GM12878 (cell line): ENCODE data around the gene CDK3. TPM values are rescaled to one million over a fixed set of nuclear protein-coding genes. Genes with fewer than 3 reads are reported as not detected.

Experiments
- ATAC-seq: fragments of 200-7000 bp; cut with Tn5 transposase; 3 replicates; pipeline ENCODE4 v1.9.1; 2020; ENCODE audit warnings: mild to moderate bottlenecking, moderate library complexity
- BruUV-seq: library from RNA; stranded (reverse); fragments of 400-500 nt; replicated peaks from 2 replicates; lab custom pipeline; 2021; lab: Mats Ljungman, UMichigan
- CTCF ChIA-PET: fragments of 300-600 bp; sonication (Branson Sonifier 250); formaldehyde crosslinking; extraction: SDS; loops from one replicate; lab custom pipeline; 2021; ENCODE audit warnings: inconsistent platforms; lab: Yijun Ruan, JAX
- POLR2A ChIA-PET: fragments of 350-600 bp; formaldehyde crosslinking; extraction: SDS; loops from one replicate; lab custom pipeline; 2021; ENCODE audit warnings: inconsistent platforms; lab: Charles Lee
- RAD21 ChIA-PET: fragments of 300-600 bp; sonication (Branson Sonifier 250); formaldehyde crosslinking; loops from one replicate; lab custom pipeline; 2023; ENCODE audit warnings: antibody characterized with exemption; ENCODE audit not compliant: unreplicated experiment; lab: Charles Lee
- SMC1A ChIA-PET: fragments of 300-600 bp; sonication (Branson Sonifier 250); formaldehyde crosslinking; loops from one replicate; lab custom pipeline; 2023; ENCODE audit not compliant: unreplicated experiment, uncharacterized antibody; lab: Charles Lee
- DNase-seq: peaks from one replicate; pipeline ENCODE4 v3.0.0-alpha.2; 2011; ENCODE audit warnings: low read depth, low spot score
- FAIRE-seq: peaks from 3 replicates; lab custom pipeline; 2011; peaks lifted over from hg19 to GRCh38; lab: Jason Lieb, UNC
- H2AFZ ChIP-seq: 2 replicates; pipeline ENCODE4 v1.6.0; 2011; ENCODE audit warnings: low read depth, low read length, control low read depth; ENCODE audit not compliant: control insufficient read depth
- H3K27ac ChIP-seq: 2 replicates; pipeline ENCODE4 v1.5.1; 2011; ENCODE audit warnings: control low read depth; ENCODE audit not compliant: control insufficient read depth, insufficient read depth
- H3K27me3 ChIP-seq, 2 experiments: replicated peaks in 1 of 2; 2 replicates each; pipeline versions ENCODE4 v1.6.0 to v1.6.1; 2011; ENCODE audit warnings: low read length in 1 of 2; ENCODE audit not compliant: control insufficient read depth in 2 of 2, insufficient read depth in 2 of 2
- H3K36me3 ChIP-seq, 2 experiments: 2 replicates each; pipeline ENCODE4 v1.5.1; 2011; ENCODE audit warnings: low read length in 1 of 2; ENCODE audit not compliant: control insufficient read depth in 2 of 2, insufficient read depth in 2 of 2
- H3K4me1 ChIP-seq: 2 replicates; pipeline ENCODE4 v1.6.1; 2011; ENCODE audit warnings: mild to moderate bottlenecking, low read length, moderate library complexity, mixed read lengths; ENCODE audit not compliant: control insufficient read depth, insufficient read depth
- H3K4me2 ChIP-seq: 2 replicates; pipeline ENCODE4 v1.6.0; 2011; ENCODE audit warnings: control low read depth; ENCODE audit not compliant: control insufficient read depth, insufficient read depth
- H3K4me3 ChIP-seq: fragments of 200-600 bp; sonication (generic); 2 replicates; pipeline ENCODE4 v1.5.1; 2016
- H3K79me2 ChIP-seq: 2 replicates; pipeline ENCODE4 v1.6.0; 2011; ENCODE audit warnings: low read length; ENCODE audit not compliant: control insufficient read depth, insufficient read depth
- H3K9ac ChIP-seq: 2 replicates; pipeline ENCODE4 v1.8.0; 2011; ENCODE audit warnings: low read length, control low read depth, mixed read lengths; ENCODE audit not compliant: control insufficient read depth, insufficient read depth
- H3K9me3 ChIP-seq: replicated peaks from 3 replicates; pipeline ENCODE4 v1.5.1; 2011; ENCODE audit warnings: mild to moderate bottlenecking, low read length; ENCODE audit not compliant: control insufficient read depth, insufficient read depth
- H4K20me1 ChIP-seq: 2 replicates; pipeline ENCODE4 v1.6.0; 2011; ENCODE audit not compliant: control insufficient read depth, insufficient read depth
- BHLHE40 ChIP-seq, 2 experiments: fragments of 450-650 bp in 1 of 2; IDR thresholded peaks; 2 replicates each; pipeline ENCODE4 v1.6.1; 2011 to 2017; ENCODE audit warnings: low read depth in 2 of 2, borderline replicate concordance in 1 of 2, improper control_type of control experiment in 1 of 2, low read length in 1 of 2, mild to moderate bottlenecking in 1 of 2
- CREB1 ChIP-seq: IDR thresholded peaks from 2 replicates; pipeline ENCODE4 v1.6.1; 2012; ENCODE audit warnings: low read depth, mild to moderate bottlenecking, inconsistent platforms
- EP300 ChIP-seq, 2 experiments: fragments of 150-350 bp in 1 of 2; IDR thresholded peaks; 2 replicates each; pipeline ENCODE4 v1.6.1; 2011 to 2012; ENCODE audit warnings: low read depth in 2 of 2, low read length in 2 of 2, borderline replicate concordance in 1 of 2, improper control_type of control experiment in 1 of 2, inconsistent platforms in 1 of 2; ENCODE audit not compliant: control insufficient read depth in 1 of 2
- GATAD2B ChIP-seq: fragments of 450-650 bp; conservative IDR thresholded peaks from 2 replicates; pipeline ENCODE4 v1.6.1; 2017; ENCODE audit warnings: low read depth, mild to moderate bottlenecking, moderate library complexity
- HDGF ChIP-seq: fragments of 450-650 bp; IDR thresholded peaks from 2 replicates; pipeline ENCODE4 v1.6.1; 2016; ENCODE audit warnings: antibody characterized with exemption
- IKZF2 ChIP-seq, 2 experiments: fragments of 450-650 bp; IDR thresholded peaks; 2 replicates each; pipeline ENCODE4 v1.6.1; 2017; ENCODE audit warnings: mild to moderate bottlenecking in 2 of 2, moderate library complexity in 2 of 2
- KLF5 ChIP-seq: fragments of 450-650 bp; IDR thresholded peaks from 2 replicates; pipeline ENCODE4 v1.6.1; 2014; ENCODE audit warnings: mild to moderate bottlenecking; ENCODE audit not compliant: partially characterized antibody
- RFX5 ChIP-seq: IDR thresholded peaks from 2 replicates; pipeline ENCODE4 v1.6.1; 2011; ENCODE audit warnings: low read depth, low read length, improper control_type of control experiment
- SIN3A ChIP-seq: IDR thresholded peaks from 2 replicates; pipeline ENCODE4 v1.6.1; 2012; ENCODE audit warnings: low read depth, low read length, improper control_type of control experiment
- SMAD1 ChIP-seq: fragments of 450-650 bp; IDR thresholded peaks from 2 replicates; pipeline ENCODE4 v1.6.1; 2018; ENCODE audit warnings: mild to moderate bottlenecking, low read depth; ENCODE audit not compliant: partially characterized antibody
- ZNF207 ChIP-seq: fragments of 450-650 bp; IDR thresholded peaks from 2 replicates; pipeline ENCODE4 v1.6.1; 2014; ENCODE audit warnings: antibody characterized with exemption, mild to moderate bottlenecking, borderline replicate concordance
- WGBS: methylation state at CpG from one replicate; pipeline ENCODE4 v1.1.6; 2016; ENCODE audit warnings: low lambda C conversion rate; ENCODE audit not compliant: insufficient replicate concordance, insufficient coverage; ENCODE audit errors: missing lambda C conversion rate; 5-methylcytosine and 5-hydroxymethylcytosine counted together
- in situ Hi-C: fragments of 300-500 bp; cut with MboI; formaldehyde crosslinking; loops from 9 replicates; pipeline ENCODE4 v1.14.3; 2018; ENCODE audit warnings: mixed read lengths
- intact Hi-C: fragments of 100-400 bp; cut with micrococcal nuclease; formaldehyde crosslinking; loops from one replicate; pipeline ENCODE4 v1.14.2; 2022; ENCODE audit not compliant: unreplicated experiment
- polyA plus RNA-seq, 11 experiments: library from polyadenylated mRNA; depleted of rRNA in 4 of 11; unstranded in 6 of 11; stranded (reverse) in 5 of 11; fragments of >200 nt; fragmentation: Nextera tagmentation in 4 of 11; fragmentation: Illumina TruSeq in 1 of 11; extraction: Ambion mirVana in 4 of 11; extraction: Trizol in 1 of 11; gene quantifications; 1 replicate in 1 of 11; 2 replicates in 10 of 11; pipeline versions ENCODE4 v1.2.1 to v1.2.3, GENCODE V29; 2011 to 2016; ENCODE audit warnings: inconsistent platforms in 2 of 11, missing spikeins in 2 of 11, low read depth in 1 of 11
- total RNA-seq, 4 experiments: library from RNA; depleted of rRNA in 3 of 4; stranded (reverse); fragments of >200 nt in 3 of 4; fragmentation: Illumina TruSeq in 1 of 4; extraction: Trizol in 1 of 4; gene quantifications; 2 replicates each; pipeline versions ENCODE4 v1.2.1 to v1.2.3, GENCODE V29; 2013 to 2021
- TF ChIP-seq, protein P1 (sequence below): fragments of 450-650 bp; IDR thresholded peaks from 2 replicates; pipeline ENCODE4 v1.6.1; 2014; ENCODE audit warnings: mild to moderate bottlenecking
- TF ChIP-seq, protein P2 (sequence below): IDR thresholded peaks from 2 replicates; pipeline ENCODE4 v1.6.1; 2012; ENCODE audit warnings: low read length, inconsistent platforms
- TF ChIP-seq, protein P3 (sequence below): fragments of 150-350 bp; IDR thresholded peaks from 2 replicates; pipeline ENCODE4 v1.6.1; 2014; ENCODE audit warnings: mild to moderate bottlenecking, low read depth, low read length
- TF ChIP-seq, protein P4 (sequence below): fragments of 450-650 bp; IDR thresholded peaks from 2 replicates; pipeline ENCODE4 v1.6.1; 2016; ENCODE audit warnings: mild to moderate bottlenecking, moderate library complexity, borderline replicate concordance

CDK3 gene
- total and polyA plus RNA-seq, 10 of the 15 experiments (the other 5 are each of a cell fraction or from before 2014, with no cell fraction given) = 1.1 to 7.1 (median 4.2) TPM

DNA sequence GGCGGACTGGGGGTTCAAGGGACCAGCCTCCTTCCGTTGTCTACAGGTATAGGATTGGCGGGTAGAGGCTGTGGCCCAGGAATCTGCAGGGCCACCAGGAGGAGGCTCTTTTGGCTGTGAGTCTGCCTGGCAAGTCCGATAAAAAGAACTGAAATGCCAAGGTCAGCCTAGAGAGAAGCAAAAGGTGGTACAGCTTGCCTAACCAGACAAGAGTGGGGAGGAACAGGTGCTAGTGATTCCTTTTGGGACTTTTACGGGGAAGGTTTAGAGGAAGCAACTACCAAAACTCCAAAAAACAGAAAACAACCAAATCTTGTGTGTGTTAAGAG, 32.1 kb downstream of the CDK3 start (continued):
- TF ChIP-seq, protein P1, sequence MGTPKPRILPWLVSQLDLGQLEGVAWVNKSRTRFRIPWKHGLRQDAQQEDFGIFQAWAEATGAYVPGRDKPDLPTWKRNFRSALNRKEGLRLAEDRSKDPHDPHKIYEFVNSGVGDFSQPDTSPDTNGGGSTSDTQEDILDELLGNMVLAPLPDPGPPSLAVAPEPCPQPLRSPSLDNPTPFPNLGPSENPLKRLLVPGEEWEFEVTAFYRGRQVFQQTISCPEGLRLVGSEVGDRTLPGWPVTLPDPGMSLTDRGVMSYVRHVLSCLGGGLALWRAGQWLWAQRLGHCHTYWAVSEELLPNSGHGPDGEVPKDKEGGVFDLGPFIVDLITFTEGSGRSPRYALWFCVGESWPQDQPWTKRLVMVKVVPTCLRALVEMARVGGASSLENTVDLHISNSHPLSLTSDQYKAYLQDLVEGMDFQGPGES = no peak
- TF ChIP-seq, protein P2, sequence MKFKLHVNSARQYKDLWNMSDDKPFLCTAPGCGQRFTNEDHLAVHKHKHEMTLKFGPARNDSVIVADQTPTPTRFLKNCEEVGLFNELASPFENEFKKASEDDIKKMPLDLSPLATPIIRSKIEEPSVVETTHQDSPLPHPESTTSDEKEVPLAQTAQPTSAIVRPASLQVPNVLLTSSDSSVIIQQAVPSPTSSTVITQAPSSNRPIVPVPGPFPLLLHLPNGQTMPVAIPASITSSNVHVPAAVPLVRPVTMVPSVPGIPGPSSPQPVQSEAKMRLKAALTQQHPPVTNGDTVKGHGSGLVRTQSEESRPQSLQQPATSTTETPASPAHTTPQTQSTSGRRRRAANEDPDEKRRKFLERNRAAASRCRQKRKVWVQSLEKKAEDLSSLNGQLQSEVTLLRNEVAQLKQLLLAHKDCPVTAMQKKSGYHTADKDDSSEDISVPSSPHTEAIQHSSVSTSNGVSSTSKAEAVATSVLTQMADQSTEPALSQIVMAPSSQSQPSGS = no peak
- TF ChIP-seq, protein P3, sequence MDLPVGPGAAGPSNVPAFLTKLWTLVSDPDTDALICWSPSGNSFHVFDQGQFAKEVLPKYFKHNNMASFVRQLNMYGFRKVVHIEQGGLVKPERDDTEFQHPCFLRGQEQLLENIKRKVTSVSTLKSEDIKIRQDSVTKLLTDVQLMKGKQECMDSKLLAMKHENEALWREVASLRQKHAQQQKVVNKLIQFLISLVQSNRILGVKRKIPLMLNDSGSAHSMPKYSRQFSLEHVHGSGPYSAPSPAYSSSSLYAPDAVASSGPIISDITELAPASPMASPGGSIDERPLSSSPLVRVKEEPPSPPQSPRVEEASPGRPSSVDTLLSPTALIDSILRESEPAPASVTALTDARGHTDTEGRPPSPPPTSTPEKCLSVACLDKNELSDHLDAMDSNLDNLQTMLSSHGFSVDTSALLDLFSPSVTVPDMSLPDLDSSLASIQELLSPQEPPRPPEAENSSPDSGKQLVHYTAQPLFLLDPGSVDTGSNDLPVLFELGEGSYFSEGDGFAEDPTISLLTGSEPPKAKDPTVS = no peak
- TF ChIP-seq EP300 (IDR thresholded peaks at IDR 0.05; ENCODE audit: borderline replicate concordance in 1 of 2, control insufficient read depth in 1 of 2, low read depth in 2 of 2, low read length in 2 of 2) (no peak), CREB1 (no peak)

DNA sequence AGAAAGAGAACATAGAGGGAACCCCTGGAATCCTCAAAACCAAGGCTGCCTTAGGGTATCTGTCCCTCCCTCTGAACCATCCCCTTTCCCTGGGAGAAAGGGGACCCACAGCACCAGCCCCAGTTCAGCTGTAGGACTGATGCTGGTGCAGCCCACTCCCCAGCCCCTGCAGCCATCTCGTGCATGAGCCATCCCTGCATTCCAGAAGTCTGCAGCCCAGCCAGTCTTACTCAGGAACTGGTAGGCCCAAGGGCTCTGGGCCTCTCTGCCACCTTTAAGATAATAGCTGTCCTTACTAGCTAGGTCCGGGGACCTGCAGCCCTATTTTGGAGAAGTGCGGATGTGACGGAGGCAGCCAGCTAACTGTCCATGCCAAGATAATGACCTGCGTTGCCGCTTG, 32.5 kb downstream of the CDK3 start:
- Histone ChIP-seq H3K9ac (no peak overlapping the region), H3K4me3 (no peak overlapping the region), H3K27me3 (no peaks in the 10 kb centered on the region), H3K9me3 (no peaks in the 10 kb centered on the region), H3K4me2 (no peak overlapping the region), H2AFZ (no peak overlapping the region), H3K36me3 (peaks cover 0 to 6% of the 10 kb centered on the region in 2 experiments; a peak in 2 of 4 replicates), H3K4me1 (no peaks in the 10 kb centered on the region), H3K79me2 (no peaks in the 10 kb centered on the region), H3K27ac (no peak overlapping the region), H4K20me1 (no peaks in the 10 kb centered on the region)
- ChIA-PET RAD21 (interaction anchor here (1.4 kb wide), 1 partner anchor 15 kb away, joined by 3 read pairs; no protein-coding TSS in a partner anchor), CTCF (interaction anchor here (0.7 to 1.6 kb wide), 3 partner anchors 19 to 246 kb away, joined by 4 to 5 read pairs (median 4); no protein-coding TSS in a partner anchor), POLR2A (interaction anchor here (0.7 kb wide), 1 partner anchor 129 kb away, joined by 3 read pairs; the partner anchor contains the start of gene MRPL38), SMC1A (interaction anchor here (1.1 kb wide), 1 partner anchor 30 kb away, joined by 3 read pairs; no protein-coding TSS in a partner anchor)
- no peak for DNase-seq
- FAIRE-seq = no peak
- intact Hi-C loops (no loop called here), in situ Hi-C loops (no loop called here)
- no TSS peak for BruUV-seq
- WGBS = 78% methylated on average over 6 of the region's 6 CpGs
- no peak for ATAC-seq
- TF ChIP-seq HDGF (no peak), KLF5 (no peak), ZNF207 (no peak), RFX5 (no peak), BHLHE40 (IDR thresholded peaks at IDR 0.05; ENCODE audit: borderline replicate concordance in 1 of 2, low read depth in 2 of 2, low read length in 1 of 2) (no peak), SMAD1 (no peak), SIN3A (no peak), GATAD2B (no peak), IKZF2 (IDR thresholded peaks at IDR 0.05) (no peak)
- TF ChIP-seq, protein P4, sequence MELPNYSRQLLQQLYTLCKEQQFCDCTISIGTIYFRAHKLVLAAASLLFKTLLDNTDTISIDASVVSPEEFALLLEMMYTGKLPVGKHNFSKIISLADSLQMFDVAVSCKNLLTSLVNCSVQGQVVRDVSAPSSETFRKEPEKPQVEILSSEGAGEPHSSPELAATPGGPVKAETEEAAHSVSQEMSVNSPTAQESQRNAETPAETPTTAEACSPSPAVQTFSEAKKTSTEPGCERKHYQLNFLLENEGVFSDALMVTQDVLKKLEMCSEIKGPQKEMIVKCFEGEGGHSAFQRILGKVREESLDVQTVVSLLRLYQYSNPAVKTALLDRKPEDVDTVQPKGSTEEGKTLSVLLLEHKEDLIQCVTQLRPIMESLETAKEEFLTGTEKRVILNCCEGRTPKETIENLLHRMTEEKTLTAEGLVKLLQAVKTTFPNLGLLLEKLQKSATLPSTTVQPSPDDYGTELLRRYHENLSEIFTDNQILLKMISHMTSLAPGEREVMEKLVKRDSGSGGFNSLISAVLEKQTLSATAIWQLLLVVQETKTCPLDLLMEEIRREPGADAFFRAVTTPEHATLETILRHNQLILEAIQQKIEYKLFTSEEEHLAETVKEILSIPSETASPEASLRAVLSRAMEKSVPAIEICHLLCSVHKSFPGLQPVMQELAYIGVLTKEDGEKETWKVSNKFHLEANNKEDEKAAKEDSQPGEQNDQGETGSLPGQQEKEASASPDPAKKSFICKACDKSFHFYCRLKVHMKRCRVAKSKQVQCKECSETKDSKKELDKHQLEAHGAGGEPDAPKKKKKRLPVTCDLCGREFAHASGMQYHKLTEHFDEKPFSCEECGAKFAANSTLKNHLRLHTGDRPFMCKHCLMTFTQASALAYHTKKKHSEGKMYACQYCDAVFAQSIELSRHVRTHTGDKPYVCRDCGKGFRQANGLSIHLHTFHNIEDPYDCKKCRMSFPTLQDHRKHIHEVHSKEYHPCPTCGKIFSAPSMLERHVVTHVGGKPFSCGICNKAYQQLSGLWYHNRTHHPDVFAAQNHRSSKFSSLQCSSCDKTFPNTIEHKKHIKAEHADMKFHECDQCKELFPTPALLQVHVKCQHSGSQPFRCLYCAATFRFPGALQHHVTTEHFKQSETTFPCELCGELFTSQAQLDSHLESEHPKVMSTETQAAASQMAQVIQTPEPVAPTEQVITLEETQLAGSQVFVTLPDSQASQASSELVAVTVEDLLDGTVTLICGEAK = no peak
